ENCODE results near the gene GBP3. TPM values are rescaled to one million over a fixed set of nuclear protein-coding genes. Genes with fewer than 3 reads are reported as not detected.
"Not testable (repeated sequence)": the region's sequence is repeated elsewhere in the genome, so short reads cannot be mapped to it uniquely, and the experiment has no call there.

GBP3 gene
- total RNA-seq, 1 experiment from 2014 or later = 0.12 TPM

- not testable (repeated sequence) for H3K9me3 ChIP-seq (replicated peaks); DNase-seq
Measured at GRCh38 chr1:89046318-89047183, 23.9 kb upstream of the GBP3 start.

GRCh38 chr1:89044970-89045721 is 22.5 kb upstream of the GBP3 start:
- DNase-seq = no peak
- H3K27ac ChIP-seq = no peak overlapping the region
- H3K36me3 ChIP-seq = no peaks in the 10 kb centered on the region
- no peaks in the 10 kb centered on the region for H3K27me3 ChIP-seq
- no peaks in the 10 kb centered on the region for H3K9me3 ChIP-seq (replicated peaks)
- no peak overlapping the region for H3K4me3 ChIP-seq
- H3K4me1 ChIP-seq = no peaks in the 10 kb centered on the region

More at GRCh38 chr1:89046318-89047183, 23.9 kb upstream of the GBP3 start:
- H3K4me1 ChIP-seq, H3K27me3 ChIP-seq, H3K27ac ChIP-seq, H3K36me3 ChIP-seq, H3K4me3 ChIP-seq: not testable (repeated sequence)

GRCh38 chr1:89043940-89044339 is 21.3 kb upstream of the GBP3 start:
- H3K4me3 ChIP-seq = no peak overlapping the region
- H3K27me3 ChIP-seq = no peaks in the 10 kb centered on the region
- no peaks in the 10 kb centered on the region for H3K36me3 ChIP-seq
- H3K9me3 ChIP-seq (replicated peaks) = no peaks in the 10 kb centered on the region
- no peaks in the 10 kb centered on the region for H3K4me1 ChIP-seq
- no peak for DNase-seq
- no peak overlapping the region for H3K27ac ChIP-seq

- Histone ChIP-seq H3K4me3 (no peak overlapping the region), H3K36me3 (no peaks in the 10 kb centered on the region), H3K9me3 (replicated peaks) (no peaks in the 10 kb centered on the region), H3K4me1 (no peaks in the 10 kb centered on the region), H3K27ac (no peak overlapping the region), H3K27me3 (no peaks in the 10 kb centered on the region)
- no peak for DNase-seq
Measured at GRCh38 chr1:89042491-89042890, 19.8 kb upstream of the GBP3 start.

GRCh38 chr1:89041721-89042120 is 19.1 kb upstream of the GBP3 start:
- no peaks in the 10 kb centered on the region for H3K9me3 ChIP-seq (replicated peaks)
- no peak overlapping the region for H3K27ac ChIP-seq
- DNase-seq = no peak
- H3K27me3 ChIP-seq = no peaks in the 10 kb centered on the region
- H3K4me1 ChIP-seq = no peaks in the 10 kb centered on the region
- H3K36me3 ChIP-seq = no peaks in the 10 kb centered on the region
- no peak overlapping the region for H3K4me3 ChIP-seq

- Histone ChIP-seq H3K27ac (no peak overlapping the region), H3K36me3 (no peaks in the 10 kb centered on the region), H3K9me3 (replicated peaks) (no peaks in the 10 kb centered on the region), H3K4me3 (no peak overlapping the region), H3K4me1 (no peaks in the 10 kb centered on the region), H3K27me3 (no peaks in the 10 kb centered on the region)
- no peak for DNase-seq
Measured at GRCh38 chr1:89041119-89041641, 18.5 kb upstream of the GBP3 start.

- no peak overlapping the region for H3K27ac ChIP-seq
- no peaks in the 10 kb centered on the region for H3K36me3 ChIP-seq
- H3K4me1 ChIP-seq = no peaks in the 10 kb centered on the region
- H3K9me3 ChIP-seq (replicated peaks) = no peaks in the 10 kb centered on the region
- H3K27me3 ChIP-seq = no peaks in the 10 kb centered on the region
- no peak overlapping the region for H3K4me3 ChIP-seq
- DNase-seq = no peak
Measured at GRCh38 chr1:89040315-89040626, 17.6 kb upstream of the GBP3 start.

GRCh38 chr1:89037186-89037585 is 14.5 kb upstream of the GBP3 start:
- Histone ChIP-seq H3K36me3 (no peaks in the 10 kb centered on the region), H3K4me1 (no peaks in the 10 kb centered on the region), H3K4me3 (no peak overlapping the region), H3K9me3 (replicated peaks) (no peaks in the 10 kb centered on the region), H3K27ac (no peak overlapping the region), H3K27me3 (no peaks in the 10 kb centered on the region)
- DNase-seq = no peak

GRCh38 chr1:89035080-89035479 is 12.4 kb upstream of the GBP3 start:
- Histone ChIP-seq H3K9me3 (replicated peaks) (no peaks in the 10 kb centered on the region), H3K27ac (no peak overlapping the region), H3K27me3 (no peaks in the 10 kb centered on the region), H3K4me3 (no peak overlapping the region), H3K36me3 (no peaks in the 10 kb centered on the region), H3K4me1 (no peaks in the 10 kb centered on the region)
- no peak for DNase-seq

GRCh38 chr1:89034004-89034403 is 11.3 kb upstream of the GBP3 start:
- not testable (repeated sequence) for DNase-seq; H3K27me3 ChIP-seq; H3K4me3 ChIP-seq; H3K9me3 ChIP-seq (replicated peaks); H3K27ac ChIP-seq; H3K4me1 ChIP-seq; H3K36me3 ChIP-seq

GRCh38 chr1:89029051-89029450 is 6.4 kb upstream of the GBP3 start:
- H3K4me3 ChIP-seq; H3K9me3 ChIP-seq (replicated peaks); H3K36me3 ChIP-seq; H3K27ac ChIP-seq; DNase-seq; H3K27me3 ChIP-seq; H3K4me1 ChIP-seq: not testable (repeated sequence)

GRCh38 chr1:89025928-89026327 is 3.3 kb upstream of the GBP3 start:
- Histone ChIP-seq H3K36me3 (no peaks in the 10 kb centered on the region), H3K4me3 (no peak overlapping the region), H3K9me3 (replicated peaks) (no peaks in the 10 kb centered on the region), H3K27ac (no peak overlapping the region), H3K27me3 (no peaks in the 10 kb centered on the region; the same call in 1 of the 2 replicates), H3K4me1 (no peaks in the 10 kb centered on the region)
- DNase-seq = no peak

- no peaks in the 10 kb centered on the region for H3K4me1 ChIP-seq
- no peak overlapping the region for H3K27ac ChIP-seq
- no peak for DNase-seq
- H3K4me3 ChIP-seq = no peak overlapping the region; the same call in 1 of the 2 replicates
- no peaks in the 10 kb centered on the region; the same call in 1 of the 2 replicates for H3K27me3 ChIP-seq
- H3K36me3 ChIP-seq = no peaks in the 10 kb centered on the region
- no peaks in the 10 kb centered on the region for H3K9me3 ChIP-seq (replicated peaks)
Measured at GRCh38 chr1:89023026-89023425, 360 bp upstream of the GBP3 start.

- not testable (repeated sequence) for H3K36me3 ChIP-seq; H3K27ac ChIP-seq; DNase-seq; H3K4me3 ChIP-seq; H3K27me3 ChIP-seq; H3K9me3 ChIP-seq (replicated peaks); H3K4me1 ChIP-seq
Measured at GRCh38 chr1:89018318-89018717, 4.3 kb downstream of the GBP3 start.

GRCh38 chr1:89008511-89008910 is 14.2 kb downstream of the GBP3 start:
- H3K36me3 ChIP-seq = no peaks in the 10 kb centered on the region
- no peak for DNase-seq

More at GRCh38 chr1:89008511-89008910, 14.2 kb downstream of the GBP3 start:
- Histone ChIP-seq H3K27me3 (no peaks in the 10 kb centered on the region), H3K27ac (no peak overlapping the region), H3K4me1 (no peaks in the 10 kb centered on the region), H3K9me3 (replicated peaks) (no peaks in the 10 kb centered on the region), H3K4me3 (no peak overlapping the region)
